HUDEP-2 (cell line): ENCODE data around the gene RPL35A.
"Not testable (repeated sequence)": the region's sequence is repeated elsewhere in the genome, so short reads cannot be mapped to it uniquely, and the experiment has no call there.

Experiments
- DNase-seq, 76 experiments: peaks; one replicate each; lab custom pipeline; 2025; ENCODE audit not compliant: unreplicated experiment in 76 of 76; lab: John Stamatoyannopoulos, UW

The RPL35A gene

DNA sequence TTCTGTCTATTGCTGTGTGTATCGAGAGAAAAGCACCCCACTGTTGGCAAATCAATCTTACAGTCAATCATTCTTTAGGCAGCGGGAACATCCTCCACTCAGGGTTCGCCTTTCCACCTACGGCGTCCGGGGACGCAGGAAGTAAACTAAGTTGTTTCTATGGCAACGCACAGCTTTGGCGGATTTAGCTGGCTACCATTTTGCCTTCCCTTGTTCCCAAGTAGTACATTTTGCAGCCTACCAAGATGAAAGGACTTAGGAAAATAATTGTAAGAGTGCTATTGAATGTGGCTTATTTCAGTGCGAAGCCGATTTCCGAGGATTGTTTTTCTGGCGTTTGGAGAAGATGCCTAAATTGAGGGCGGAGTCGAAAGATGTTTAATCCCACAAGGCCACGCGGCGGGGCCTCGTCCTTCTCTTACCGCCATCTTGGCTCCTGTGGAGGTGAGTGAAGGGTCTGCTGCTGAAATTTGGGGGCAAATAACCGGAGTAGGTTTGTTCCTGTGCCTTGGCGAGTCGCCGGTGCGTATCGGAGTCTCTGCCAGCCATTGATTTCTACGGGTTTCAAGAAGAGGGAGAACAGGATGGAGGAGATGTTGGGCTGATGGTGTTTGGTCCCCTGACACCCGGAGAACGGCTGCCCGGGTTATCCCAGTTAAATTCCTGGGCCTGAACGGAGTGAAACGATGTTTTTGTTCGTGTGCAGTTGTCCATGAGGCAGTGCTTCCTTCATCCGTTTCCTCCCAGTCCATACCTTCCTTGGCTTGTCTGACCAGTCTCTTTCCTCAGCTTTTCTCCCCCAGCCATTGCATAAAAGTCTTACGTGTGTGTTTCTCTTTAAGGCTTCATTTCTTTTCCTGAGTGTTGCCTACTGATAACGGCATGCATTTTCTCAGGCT lies at the start of gene RPL35A:
Gene RPL35A (plus strand): TSS at position 413 of the 899 bp plus-strand sequence. CDS start 778 bp downstream, outside the sequence.
- peak in 74 of 76 experiments; percentile 10 to 96 (median 81) for DNase-seq

DNA sequence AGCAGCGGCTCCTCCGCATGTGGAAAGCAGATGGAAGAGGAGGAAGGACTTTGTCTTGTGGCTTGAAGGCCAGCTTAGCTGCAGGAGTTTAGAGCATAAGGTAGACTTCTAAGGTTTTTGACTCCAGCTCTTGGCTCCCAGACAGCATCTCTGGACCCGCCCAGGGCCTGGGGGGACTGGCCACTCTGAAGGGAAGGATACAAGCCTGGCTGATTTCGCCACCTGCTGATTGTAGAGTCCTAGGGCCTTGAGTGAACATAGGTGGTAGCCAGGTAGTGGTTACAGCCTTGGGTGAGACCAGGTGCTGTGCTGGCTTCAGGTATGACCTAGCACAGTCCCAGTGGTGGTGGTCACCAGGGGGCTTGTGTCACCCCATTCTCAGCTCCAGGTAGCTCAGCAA lies 48.4 kb upstream of the RPL35A start:
- DNase-seq, result no peak

DNA sequence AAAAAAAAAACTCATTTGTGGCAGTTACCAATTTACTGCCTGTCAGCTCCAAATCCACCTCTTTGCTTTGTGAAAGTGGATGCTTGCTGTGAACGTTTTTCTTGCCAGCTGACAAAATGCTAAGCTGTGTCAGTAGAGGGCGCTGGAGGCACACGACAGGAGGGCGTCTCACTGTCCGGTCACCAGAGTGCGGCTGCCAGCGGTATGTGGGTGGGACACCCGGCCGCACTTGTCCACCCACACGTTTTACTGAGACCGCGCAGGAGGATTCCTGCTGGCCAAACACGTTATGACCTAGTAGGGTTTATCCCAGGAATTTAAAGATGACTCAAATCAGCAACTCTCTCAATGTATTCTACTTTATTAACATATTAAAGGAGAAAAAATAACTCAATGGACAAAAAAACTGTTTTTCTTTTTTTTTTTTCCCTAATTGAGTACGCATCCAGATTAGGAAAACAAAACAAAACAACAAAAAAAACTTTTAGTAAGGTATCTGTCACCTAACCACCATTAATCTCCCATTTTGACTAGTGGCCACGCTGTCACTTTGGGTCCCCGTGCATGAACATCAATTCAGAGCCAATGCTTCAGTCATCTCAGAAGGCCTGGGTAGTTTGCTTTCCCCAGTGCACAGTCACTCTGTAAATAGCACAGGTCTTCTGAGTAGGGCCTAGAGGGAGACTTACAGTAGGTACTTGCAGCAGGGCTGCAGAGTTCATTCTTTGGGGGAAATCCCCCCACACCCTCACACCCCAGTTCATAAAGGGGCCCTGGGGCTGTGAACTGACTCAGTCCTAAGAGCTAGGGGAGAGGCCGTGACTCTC lies 43.8 kb upstream of the RPL35A start:
- peak in 71 of 76 experiments; percentile 10 to 87 (median 69) for DNase-seq

DNA sequence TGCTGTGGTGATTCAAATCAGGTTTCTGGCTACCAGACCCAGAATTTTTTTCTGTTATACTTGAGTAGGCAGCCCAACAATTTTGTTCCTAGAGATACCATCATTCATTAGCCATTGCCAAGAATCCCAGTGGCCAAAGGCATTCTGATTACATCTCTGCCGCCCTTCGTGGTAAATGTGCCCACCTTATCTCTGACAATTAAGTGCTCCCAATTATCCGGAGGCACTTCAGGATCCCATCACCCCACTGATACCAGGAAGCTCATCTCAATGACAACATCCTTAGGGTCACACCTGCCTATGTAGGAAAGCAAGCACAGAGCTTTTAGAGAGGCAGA lies 43.2 kb upstream of the RPL35A start:
- DNase-seq, result no peak

DNA sequence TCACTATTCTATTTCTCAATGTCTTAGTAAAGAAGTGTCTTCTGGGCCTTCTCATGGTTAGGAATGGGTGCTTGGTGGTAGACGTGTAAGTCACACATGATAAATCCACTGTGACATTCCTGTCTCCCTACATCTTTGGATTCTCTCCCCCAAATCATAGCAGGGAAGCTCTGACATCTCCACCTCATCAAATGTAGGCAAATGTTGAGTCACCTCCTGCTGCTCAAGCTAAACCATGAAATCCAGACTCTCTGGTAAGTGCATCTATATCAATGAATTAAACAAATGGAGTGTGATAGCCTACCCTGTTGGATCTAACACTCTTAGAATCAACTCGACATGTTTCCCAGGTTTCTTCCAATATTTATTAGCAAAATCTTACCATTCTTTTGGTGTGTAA lies 42.8 kb upstream of the RPL35A start:
- no peak for DNase-seq

DNA sequence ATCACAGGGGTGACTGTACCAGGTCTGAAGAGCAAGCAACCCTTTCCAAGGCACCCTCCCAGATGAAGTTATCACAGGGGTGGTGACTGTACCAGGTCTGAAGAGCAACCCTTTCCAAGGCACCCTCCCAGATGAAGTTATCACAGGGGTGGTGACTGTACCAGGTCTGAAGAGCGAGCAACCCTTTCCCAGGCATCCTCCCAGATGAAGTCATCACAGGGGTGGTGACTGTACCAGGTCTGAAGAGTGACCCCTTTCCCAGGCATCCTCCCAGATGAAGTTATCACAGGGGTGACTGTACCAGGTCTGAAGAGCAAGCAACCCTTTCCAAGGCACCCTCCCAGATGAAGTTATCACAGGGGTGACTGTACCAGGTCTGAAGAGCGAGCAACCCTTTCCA lies 41.4 kb upstream of the RPL35A start:
- DNase-seq, result not testable (repeated sequence)

DNA sequence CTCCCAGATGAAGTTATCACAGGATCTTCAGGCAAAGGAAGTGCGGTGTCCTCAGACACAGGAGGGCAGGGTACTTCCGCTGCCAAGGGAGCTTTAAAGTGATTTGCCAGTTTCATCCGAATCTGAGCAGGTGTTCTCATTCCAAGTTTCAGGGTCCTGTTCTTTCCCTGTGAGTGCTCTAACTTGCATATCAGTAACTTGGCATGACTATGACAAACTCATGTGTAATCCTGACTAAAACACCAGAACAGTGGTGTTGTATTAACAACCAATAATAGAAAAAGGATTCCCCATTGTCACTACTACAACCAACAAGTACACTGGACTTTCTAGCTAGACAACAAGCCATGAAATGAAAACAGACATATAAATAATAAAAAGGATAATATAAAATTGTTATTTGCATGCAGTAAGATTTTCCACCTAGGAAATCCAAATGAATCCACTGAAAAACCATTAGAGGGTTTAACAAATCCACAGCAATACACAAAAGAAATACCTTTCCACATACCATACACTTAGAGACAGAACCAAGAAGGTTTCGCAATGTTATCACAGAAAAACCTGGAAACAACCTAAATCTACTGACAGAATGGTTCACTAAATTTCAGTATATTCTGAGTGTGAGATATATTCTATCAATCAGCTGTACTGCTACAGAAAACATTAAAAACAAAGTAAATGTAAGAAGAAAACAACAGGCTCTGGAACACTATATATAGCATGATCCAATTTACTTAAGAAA lies 40.9 kb upstream of the RPL35A start:
- no peak for DNase-seq

DNA sequence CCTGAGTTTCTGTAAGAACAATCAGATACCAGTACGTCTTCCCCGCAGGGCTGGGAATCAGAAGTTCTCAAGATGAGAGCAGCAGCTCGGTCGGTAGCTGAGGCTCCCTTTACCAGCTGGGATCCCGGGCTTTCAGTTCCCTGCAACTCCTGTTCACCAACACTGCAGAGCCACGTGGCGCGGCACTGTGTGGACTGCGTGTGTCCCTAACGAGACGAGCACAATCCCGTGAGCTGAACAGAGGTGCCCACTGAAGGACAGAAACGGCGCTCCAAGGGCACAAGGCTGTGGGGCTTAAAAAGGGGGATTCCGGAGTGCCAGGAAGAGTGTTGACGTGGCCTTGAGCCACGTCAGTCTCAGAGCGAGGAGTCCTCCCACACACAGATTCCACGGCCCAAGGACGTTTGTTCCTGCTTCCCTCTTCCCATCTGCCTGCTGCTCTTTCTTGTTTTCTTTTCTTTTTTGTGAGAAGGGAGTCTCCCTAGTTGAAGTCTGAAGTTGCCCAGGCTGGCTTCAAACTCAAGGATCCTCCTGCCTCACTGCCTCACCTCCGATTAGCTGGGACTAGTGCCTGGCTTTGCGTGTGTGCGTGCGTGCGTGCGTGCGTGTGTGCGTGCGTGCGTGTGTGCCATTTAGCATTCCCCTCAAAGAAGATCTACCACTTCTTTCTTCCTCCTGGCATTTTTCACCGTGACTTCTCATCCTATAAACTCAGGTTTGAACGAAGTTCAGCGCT lies 37.1 kb upstream of the RPL35A start:
- no peak for DNase-seq

DNA sequence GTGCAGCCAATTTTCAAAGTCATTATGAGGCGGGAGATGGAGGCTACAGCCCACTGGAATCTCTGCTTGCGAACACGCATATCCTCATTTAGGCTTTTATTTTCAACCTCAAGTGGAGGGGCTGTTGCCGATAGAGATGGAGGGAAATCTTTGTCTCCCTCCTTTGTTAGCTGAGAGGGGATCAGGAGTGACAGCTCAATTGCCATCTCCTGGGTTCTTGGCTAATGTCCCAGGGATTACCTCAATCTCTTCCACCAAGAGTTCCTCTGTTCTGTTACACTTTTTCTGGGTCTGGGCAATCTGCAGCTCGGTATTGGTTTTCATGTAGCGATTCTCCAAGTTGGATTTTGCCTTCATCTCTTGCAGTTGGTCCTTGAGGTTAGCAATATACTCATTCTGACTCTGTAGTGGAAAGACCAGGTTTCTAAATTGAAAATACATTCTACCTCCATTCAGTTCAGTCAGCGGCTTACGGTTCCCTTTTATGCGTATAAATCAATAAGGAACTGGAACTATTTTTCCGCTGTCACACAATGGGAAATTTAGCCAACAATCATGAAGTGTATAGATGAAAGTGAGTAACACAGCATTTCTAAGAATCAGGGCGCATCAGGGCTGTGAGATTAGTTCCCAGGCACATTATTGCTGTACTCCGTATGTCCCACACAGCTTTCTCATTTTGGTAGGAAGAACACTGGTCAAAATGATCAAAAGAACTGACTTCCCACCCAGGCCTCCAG lies 36.2 kb upstream of the RPL35A start:
- no peak for DNase-seq

DNA sequence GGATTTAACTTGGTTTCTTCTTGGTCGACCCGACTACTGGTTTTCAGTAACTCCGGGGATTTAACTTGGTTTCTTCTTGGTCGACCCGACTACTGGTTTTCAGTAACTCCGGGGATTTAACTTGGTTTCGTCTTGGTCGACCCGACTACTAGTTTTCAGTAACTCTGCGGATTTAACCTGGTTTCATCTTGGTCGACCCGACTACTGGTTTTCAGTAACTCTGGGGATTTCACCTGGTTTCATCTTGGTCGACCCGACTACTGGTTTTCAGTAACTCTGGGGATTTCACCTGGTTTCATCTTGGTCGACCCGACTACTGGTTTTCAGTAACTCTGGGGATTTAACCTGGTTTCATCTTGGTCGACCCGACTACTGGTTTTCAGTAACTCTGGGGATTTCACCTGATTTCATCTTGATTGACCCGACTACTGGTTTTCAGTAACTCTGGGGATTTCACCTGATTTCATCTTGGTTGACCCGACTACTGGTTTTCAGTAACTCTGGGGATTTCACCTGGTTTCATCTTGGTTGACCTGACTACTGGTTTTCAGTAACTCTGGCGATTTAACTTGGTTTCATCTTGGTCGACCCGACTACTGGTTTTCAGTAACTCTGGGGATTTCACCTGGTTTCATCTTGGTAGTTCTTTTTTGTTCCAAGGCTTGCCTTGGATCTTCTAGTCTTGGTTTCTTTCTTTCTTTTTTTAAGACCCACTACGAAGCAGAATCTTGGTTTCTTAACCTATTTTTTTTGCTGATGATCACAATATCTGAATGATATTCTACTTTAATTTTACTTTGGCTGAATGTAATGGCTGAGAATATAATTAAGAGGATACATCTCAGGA lies 28.3 kb upstream of the RPL35A start:
- DNase-seq, result not testable (repeated sequence)

DNA sequence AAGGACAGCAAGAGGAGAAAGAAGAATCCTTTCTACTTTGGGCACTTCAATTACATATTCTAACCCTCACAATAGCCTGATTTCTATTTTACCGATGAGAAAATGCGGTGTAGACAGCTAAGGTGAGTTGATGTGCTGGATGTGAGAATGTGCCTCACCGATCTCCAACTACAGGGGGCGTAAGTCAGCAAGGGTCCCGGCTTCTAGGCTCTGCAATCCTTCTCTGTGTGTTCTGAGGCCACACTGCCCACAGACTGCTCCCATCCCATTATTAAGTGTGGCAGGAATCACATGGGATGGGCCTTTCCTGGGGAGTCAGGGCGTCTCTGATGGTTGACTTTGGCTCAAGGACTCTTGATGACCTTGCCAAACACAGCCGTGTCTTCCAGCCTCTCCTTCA lies 23.6 kb upstream of the RPL35A start:
- DNase-seq, result peak in 4 of 76 experiments; percentile 2 to 9 (median 5)

DNA sequence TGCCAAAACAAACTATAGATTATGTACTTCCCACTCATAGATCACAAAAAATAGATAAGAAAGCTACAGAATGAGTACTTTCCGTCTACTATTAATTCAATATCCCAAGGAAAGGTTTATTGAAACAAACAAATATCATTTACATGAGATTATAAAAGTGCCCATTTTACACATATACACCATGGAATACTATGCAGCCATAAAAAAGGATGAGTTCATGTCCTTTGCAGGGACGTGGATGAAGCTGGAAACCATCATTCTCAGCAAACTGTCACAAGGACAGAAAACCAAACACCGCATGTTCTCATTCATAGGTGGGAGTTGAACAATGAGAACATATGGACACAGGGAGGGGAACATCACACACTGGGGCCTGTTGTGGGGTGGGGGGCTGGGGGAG lies 22.4 kb upstream of the RPL35A start:
- not testable (repeated sequence) for DNase-seq

DNA sequence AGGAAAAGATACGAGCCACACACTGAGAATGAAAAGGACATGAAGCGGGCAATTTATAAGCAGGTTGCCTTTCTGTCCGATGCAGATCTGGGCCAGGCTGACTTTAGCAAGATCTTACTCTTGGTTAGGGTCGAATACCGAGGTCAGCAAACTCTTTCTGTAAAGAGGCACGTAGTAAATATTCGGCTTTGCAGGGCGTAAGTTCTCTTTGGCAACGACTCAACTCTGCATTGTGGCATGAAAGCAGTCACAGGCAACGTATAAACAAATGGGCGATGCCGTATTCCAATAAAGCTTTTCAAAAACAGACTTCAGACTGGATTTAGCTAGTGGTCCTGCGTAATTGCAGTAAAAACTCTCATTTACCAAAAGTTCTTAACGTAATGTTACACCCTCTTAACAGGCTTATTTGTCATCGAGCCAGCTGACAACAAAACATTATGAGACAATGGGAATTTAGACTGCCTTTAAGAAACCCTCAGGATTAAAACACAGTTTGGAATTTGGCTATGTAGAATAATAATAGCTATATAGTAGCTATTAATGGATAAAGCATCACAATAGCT lies 13.1 kb upstream of the RPL35A start:
- no peak for DNase-seq

DNA sequence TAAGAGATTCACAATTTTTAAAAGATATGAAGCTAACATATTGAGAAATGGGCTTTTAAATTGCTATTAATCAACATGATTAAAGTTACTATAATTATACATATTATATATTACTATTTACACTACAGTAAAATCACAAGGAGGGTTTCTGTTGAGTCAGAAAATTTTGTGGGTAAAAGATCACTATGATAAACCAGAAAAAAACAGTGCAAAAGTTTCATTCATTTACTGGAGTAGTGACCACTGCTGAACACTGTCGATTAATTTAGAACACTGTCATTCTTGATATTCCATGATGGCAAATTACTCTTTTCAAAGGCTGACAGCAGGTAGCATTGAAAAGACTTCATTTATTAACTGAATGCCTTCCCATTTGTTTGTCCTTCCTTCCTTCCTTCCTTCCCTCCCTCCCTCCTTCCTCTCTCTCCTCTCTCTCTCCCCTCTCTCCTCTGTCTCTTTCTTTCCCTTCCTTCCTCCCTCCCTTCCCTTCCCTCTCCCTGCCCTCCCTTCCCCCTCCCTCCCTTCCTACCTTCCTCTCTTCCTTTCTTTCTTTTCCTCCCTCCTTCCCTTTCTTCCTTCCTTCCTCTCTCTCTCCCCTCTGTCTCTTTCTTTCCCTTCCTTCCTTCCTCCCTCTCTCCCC lies 9.1 kb upstream of the RPL35A start:
- no peak for DNase-seq

DNA sequence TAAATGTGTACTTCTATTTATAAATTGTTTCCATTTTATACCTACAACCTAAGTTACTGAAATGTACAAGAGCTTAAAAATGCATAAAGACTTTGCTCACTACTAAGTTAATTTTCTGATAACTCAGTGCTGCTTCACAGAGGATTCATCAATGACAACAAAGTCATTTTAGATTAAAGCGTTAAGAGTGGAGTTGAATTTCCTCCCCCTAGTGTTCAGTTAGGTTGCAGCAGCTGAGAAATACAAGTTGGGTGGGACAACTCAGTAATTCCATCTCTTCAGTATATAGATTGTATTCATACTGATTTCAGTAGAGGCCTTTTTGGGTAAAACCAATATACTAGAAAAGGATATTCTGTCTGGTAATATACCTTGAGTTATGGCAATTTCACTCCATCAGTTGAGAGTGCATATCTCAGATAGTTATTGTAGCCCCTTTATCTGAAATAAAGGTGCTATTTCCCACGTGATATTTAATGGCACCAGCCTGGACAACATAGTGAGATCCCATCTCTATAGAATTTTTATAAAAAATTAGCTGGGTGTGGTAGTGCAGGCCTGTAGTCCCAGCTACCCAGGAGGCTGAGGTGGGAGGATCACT lies 6.9 kb upstream of the RPL35A start:
- DNase-seq, result peak in 25 of 76 experiments; percentile 6 to 53 (median 29)

DNA sequence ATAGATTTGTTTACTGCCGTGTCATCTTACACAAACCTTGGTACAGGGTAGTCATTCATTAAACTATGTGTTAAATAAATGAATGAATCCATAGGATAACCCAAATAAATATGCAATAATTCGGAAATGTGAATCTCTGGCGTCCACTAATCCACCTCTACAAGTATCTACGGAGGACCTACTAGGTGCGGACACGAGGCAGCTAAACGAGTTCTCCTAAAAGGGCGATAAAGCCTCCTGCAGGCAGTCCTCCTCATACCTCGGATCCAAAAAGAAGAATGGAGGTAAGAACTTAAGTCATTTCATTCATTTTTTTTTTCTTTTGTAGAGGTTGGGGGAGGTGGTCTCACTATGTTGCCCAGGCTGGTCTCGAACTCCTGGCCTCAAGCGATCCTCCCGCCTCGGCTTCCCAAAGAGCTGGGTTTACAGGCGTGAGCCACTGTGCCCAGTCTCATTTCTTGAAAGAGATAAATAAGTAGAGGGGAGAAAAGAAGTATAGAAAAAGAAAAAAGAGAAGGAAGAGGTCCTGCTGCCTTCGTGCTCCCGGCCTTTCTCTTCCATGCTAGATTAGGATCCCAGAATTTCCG lies 706 bp upstream of the RPL35A start:
- DNase-seq, result no peak

DNA sequence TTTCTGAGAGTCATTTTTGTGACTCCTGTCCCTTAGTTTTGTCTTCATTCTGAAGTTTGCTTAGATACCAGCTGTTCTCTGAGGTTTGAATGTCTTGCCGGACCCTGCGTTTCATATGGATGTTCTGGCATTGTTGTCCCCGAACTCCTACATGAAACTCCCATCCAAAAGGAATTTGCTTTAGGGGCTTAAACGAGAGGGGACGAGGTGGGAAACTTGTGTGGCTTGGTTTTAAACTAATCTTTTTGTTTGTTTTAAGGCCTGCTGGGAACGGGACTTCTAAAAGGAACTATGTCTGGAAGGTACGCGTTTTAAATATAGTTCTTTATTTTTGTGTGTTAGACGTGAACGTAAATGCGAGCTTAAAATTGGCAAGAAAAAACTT lies 679 bp downstream of the RPL35A start:
- peak in 2 of 76 experiments; percentile 27 to 52 for DNase-seq
